ENCODE measurements around the gene ZNF3.
A peak's percentile ranks its signal among the peaks of the same experiment; 100 is the strongest.
"Not testable (repeated sequence)": the region's sequence is repeated elsewhere in the genome, so short reads cannot be mapped to it uniquely, and the experiment has no call there.

ZNF3 gene

GRCh38 chr7:100081535-100082102 lies at the start of gene ZNF3:
Gene ZNF3 (minus strand): TSS chr7:100081723. CDS start chr7:100077357, 4,366 bp downstream.
- peak; percentile 99 for DNase-seq

DNA sequence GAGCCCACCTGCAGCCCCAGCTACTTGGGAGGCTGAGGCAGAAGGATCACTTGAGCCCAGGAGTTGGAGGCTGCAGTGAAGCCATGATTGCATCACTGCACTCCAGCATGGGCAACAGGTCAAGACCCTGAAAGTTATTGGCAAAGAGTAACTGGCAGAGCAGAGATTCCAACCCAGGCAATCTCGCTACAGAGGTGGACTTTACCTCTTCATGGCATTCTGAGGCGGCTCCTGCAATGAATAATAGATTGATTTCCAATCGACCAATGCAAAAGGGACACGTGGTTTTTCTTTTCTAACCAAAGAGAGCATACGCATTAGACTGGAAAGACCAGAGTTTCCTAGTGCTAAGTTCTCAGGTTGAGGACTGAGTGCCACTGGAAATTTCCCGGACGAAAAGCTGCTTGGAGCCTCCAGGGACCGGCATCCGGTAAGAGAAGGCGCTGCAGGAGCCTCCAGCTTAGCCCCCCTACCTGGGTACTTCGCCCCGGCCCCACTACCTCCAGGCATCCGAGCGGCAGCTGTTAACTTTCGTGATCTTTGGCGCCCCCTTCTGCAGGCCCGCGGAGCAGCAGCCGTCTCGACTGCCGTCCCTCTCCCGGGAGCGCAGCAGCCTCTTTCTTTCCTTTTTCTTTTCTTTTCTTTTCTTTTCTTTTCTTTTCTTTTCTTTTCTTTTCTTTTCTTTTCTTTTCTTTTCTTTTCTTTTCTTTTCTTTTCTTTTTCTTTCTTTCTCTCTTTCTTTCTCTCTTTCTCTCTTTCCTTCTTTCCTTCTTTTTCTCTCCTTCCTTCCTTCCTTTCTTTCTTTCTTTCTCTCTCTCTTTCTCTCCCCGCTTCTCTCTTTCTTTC lies 49.3 kb upstream of the ZNF3 start:
- DNase-seq, result peak; percentile 85

- not testable (repeated sequence) for DNase-seq
Observed at GRCh38 chr7:100130220-100130607, 48.7 kb upstream of the ZNF3 start.

- DNase-seq, result no peak
Observed at GRCh38 chr7:100128637-100128963, 47.1 kb upstream of the ZNF3 start.

DNA sequence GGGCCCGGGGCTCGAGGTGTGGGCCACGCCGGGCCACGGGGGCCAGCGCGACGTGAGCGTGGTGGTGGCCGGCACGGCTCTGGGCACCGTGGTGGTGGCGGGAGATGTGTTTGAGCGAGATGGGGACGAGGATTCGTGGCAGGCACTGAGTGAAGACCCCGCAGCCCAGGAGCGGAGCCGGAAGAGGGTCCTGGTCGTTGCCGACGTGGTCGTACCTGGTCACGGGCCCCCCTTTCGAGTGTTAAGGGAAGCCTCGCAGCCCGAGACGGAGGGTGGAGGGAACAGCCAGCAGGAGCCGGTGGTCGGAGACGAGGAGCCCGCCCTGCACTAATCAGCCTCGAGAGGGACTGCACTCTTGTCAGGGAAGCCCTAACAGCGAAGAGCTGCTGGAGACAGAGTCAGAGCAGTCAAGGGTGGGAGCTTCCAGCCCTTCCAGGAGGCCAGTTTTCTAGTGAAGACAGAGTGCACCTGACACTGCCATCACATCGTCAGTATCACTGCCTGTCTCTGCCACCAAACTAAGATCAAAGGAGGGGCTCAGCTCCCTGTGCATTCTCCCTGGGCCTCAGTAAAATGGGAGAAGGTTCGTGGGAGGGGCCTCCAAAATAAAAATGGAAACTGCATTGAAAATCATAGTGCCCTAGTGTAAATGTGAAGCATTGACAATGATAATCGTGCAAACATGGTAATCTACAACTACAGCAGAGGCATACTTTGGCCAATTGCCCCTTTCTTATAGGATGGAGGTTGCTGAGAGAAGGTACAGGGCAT lies 46.5 kb upstream of the ZNF3 start:
- DNase-seq, result no peak

DNA sequence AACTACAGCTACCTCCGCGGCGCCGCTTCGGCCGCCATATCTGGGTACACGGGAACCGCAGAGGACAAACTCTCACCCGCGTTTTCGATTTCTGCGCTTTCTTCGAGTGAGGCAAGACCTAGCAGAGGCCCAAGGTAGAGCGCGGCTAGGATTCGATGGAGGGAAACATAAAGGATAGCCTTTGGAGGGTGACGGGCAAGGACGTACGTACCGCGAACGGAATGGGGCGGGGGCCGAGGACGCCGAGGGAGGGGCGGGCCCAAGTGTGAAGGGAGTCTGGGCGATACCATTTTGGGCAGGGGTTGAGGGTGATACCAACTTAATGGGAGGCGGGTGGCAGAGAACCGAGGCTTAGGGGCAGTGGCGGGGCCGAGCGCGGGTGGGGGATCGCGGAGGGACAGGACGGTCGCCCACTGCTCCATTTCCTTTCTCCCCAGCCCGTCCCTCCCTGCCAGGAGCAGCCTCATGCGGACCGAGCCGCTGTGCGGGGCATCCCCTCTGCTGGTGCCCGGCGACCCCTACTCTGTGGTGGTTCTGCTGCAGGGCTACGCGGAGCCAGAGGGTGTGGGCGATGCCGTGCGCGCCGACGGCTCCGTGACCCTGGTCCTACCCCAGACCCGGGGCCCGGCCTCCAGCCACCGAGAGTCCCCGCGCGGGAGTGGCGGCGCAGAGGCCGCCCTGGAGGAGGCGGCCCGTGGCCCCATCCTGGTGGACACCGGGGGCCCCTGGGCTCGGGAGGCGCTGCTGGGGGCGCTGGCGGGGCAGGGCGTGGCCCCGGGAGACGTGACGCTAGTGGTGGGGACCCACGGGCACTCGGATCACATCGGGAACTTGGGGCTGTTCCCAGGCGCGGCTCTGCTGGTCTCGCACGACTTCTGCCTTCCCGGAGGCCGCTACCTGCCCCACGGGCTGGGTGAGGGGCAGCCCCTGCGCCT lies 45.7 kb upstream of the ZNF3 start, which contains the start of gene MBLAC1:
Gene MBLAC1, plus strand, starts transcription at position 37 of the 935 bp plus-strand sequence. Its CDS starts 429 bp downstream, at position 466.
- DNase-seq, result peak; percentile 94

GRCh38 chr7:100126239-100126930 lies 44.9 kb upstream of the ZNF3 start:
- DNase-seq, result no peak

DNA sequence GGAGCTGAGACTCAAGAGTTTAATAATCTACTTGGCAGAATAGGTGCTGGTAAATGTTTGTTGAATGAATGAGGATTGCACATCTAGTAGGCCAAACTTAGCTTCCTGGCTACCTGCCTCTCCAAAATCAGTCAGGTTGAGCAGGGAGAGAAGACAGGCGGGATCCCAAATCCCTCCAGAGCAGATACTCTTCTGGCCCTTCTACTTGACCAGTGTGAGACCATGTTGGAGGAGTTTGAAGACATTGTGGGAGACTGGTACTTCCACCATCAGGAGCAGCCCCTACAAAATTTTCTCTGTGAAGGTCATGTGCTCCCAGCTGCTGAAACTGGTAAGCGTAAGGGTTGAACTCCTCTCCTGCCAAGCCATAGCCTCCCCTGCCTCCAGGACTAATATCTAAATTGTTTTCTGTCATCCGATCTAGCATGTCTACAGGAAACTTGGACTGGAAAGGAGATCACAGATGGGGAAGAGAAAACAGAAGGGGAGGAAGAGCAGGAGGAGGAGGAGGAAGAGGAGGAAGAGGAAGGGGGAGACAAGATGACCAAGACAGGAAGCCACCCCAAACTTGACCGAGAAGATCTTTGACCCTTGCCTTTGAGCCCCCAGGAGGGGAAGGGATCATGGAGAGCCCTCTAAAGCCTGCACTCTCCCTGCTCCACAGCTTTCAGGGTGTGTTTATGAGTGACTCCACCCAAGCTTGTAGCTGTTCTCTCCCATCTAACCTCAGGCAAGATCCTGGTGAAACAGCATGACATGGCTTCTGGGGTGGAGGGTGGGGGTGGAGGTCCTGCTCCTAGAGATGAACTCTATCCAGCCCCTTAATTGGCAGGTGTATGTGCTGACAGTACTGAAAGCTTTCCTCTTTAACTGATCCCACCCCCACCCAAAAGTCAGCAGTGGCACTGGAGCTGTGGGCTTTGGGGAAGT lies 43.0 kb upstream of the ZNF3 start:
- DNase-seq, result no peak

DNA sequence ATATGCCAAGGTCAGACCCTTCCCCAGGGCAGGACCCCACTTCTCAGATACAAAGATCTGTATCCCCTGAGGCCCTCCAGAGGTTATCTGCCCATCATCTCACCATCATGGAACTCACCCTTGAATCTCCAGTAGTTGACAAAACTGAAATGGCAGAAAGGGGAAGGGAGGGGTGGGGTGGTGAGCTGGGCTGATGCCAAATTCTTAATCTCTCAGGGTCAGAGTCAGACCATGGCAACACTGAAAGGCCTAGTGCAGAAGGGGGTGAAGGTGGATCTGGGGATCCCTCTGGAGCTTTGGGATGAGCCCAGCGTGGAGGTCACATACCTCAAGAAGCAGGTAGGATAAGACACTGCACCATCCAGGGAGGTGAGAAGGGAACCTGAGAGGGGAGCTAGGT lies 41.0 kb upstream of the ZNF3 start:
- no peak for DNase-seq

DNA sequence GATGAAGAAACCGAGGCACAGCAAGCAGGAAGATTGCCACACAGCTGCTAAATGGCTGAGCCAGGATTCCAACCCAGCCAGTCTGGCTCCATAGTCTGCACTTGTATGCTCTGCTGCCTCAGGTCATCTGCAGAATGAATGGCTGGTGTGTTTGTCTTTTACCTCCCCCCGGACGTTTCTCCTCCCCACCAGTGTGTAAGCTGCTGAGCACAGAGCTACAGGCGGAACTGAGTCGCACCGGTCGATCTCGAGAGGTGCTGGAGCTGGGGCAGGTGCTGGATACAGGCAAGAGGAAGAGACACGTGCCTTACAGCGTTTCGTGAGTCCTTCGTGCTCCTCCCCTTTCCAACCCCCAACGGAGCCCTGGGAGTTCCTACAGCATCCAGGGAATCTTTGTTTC lies 40.5 kb upstream of the ZNF3 start:
- DNase-seq, result no peak

DNA sequence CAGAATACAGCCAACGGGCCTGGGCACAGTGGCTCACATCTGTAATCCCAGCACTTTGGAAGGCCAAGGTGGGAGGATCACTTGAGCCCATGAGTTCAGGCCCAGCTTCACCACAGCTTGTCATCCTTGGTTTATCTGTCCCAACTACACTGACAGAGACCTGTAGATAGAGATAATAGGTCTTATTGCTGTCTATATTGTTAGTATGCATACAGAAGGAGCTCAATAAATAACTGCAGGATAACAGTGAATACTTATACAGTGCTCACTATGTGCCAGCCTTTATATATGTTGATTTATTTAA lies 39.2 kb upstream of the ZNF3 start:
- no peak for DNase-seq

DNA sequence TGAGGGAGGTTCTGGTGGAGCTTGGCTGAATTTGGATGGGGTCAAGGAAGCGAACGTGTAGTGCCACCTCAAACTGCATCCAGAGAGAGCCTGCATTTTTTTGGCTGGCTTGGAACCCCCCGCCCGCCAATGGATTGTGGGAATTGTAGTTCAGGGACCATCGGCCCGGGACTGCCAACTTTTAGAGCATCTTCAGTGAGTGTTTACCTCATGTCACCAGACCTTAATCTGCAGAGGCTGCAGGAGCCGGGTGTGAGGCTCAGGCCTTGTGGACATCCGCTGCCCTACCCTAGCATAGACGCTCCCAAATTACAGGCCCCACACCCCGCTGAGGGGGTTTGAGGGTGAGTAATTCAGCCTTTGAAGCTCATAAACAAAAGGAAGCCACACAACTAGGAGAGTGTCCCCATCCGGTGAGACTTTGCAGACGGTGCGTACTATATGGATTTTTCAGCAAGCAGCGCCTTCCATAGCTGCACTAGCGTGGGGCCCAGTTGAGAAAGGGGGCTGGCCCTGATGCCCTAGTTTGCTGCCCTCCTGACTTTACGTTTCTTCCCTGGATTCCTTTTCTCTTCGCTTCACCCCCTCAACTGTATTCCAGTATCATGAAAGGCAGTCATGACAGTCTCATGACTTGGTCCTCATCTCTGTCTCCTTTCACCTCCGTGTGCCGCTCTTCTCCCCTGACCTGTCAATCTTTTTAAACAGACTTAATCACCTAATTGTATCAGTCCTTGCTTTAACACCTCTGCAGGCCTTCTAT lies 38.6 kb upstream of the ZNF3 start:
- DNase-seq, result peak; percentile 76

- DNase-seq, result peak; percentile 95
Observed at GRCh38 chr7:100119072-100119969, 37.8 kb upstream of the ZNF3 start, which contains the start of the genes CNPY4 and TAF6. Gene CNPY4 (plus strand): TSS chr7:100119634. CDS start chr7:100119745, 111 bp downstream. Gene TAF6 (minus strand): TSS chr7:100119358. CDS start chr7:100114209, 5,149 bp downstream.

- no peak for DNase-seq
Observed at GRCh38 chr7:100118388-100119071, 37.0 kb upstream of the ZNF3 start.

- DNase-seq, result no peak
Observed at GRCh38 chr7:100115026-100115425, 33.5 kb upstream of the ZNF3 start.

DNA sequence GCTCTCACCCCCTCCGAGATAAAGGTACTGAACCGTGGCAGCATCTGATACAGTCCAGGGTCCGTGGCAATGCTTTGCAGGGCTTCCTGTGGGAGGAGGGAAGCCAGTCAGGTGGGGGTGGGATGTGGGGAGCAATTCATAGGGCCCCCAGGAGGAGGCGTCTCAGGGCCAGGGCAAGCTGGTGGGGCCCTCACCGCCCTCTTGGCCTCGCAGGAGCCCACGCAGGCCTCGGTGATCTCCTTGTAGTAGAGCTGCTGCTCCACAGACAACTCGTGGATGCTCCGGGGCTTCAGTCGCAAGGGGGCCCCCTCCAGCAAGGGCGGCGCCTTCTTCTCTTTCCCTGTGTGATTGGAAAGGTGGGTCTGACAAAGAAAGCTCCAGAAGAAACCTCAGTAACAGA lies 30.4 kb upstream of the ZNF3 start:
- DNase-seq, result no peak

DNA sequence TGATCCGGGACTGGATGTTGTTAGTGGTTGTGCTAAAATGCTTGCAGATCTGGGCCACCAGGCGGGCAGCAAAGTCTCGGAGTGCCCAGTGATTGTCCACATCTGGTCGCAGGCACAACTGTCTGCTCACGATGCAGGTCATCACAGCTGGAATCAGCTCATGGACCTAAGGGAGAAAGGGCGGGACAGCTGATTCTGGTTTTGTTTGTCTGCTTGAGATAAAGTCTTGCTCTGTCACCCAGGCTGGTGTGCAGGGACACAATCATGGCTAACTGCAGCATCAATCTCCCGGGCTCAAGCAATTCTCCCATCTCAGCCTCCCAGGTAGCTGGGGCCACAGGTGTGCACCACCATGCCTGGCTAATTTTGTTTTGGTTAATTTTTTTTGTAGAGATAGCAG lies 29.6 kb upstream of the ZNF3 start:
- DNase-seq, result no peak

DNA sequence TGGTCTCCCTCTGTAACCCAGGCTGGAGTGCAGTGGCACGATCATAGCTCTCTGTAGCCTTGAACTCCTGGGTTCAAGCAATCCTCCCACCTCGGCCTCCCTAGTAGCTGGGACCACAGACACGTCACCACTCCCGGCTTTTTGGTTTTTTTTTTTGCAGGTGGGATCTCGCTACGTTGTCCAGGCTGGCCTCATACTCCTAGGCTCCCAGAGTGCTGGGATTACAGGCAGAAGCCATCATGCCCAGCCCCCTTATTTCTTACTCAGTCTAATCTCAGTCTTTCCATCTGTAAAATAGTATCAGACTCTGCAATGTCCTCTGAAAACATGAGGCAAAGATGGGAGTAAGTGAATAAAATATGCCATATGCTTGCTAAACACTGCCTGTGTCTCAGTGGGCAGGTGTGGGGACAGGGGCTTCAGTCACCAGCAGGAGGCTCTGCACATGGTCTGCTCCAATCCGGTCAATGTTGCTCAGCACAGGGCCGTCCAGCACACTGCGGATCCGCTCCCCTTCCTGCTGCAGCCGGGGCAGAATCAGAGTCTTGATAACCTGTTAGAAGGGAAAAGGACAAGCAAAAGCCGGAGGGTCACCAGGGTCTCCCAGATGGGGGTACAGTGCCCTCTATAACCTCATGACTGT lies 28.1 kb upstream of the ZNF3 start:
- no peak for DNase-seq
